T-helper 9 cell (primary cell): ENCODE measurements around the gene ADGRB3.

Experiments used
- DNase-seq: peaks from one replicate; pipeline ENCODE4 v3.0.0-alpha.2; 2020

Gene ADGRB3

DNA sequence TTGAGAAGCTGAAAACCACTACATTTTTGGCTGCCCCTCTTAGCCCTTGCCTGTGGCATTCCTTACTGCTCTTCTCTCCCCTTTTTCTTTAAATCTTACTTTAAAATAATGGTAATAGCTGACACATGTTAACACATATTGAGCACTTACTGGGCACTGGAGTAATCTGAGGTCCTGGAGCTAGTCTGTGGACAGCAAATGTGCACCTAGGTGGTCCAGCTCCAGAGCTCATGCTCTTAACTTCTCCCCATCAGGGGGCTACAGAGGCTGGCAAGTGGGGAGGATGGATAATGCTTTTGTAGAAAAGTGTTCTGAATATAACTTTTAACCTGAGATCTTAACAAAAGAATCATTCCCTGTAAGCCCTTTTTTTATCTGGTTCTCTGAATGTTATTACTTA lies 74.8 kb downstream of the ADGRB3 start:
- DNase-seq: no peak

- DNase-seq: no peak
Measured at GRCh38 chr6:68710496-68710895, 75.4 kb downstream of the ADGRB3 start.

DNA sequence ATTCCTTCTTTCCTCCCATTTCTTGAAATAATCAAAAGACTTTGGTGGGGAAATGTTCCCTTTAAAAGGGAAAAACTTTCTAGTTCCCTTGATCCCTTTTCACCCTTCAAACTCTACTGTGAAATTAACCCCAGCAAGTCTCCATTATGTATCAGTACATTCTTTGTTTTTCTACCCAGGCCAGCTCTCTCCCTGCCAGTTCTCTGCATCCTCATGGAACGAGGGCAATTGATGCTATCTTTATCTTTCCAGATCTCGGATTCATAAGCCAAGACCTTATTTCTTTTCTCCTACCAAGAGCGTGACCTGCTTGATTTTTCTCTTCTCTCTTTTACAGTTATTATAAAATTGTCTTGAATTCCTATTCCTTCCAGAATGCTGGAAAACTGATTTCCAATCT lies 75.8 kb downstream of the ADGRB3 start:
- no peak for DNase-seq

- no peak for DNase-seq
Measured at GRCh38 chr6:68711386-68712000, 76.4 kb downstream of the ADGRB3 start.

DNA sequence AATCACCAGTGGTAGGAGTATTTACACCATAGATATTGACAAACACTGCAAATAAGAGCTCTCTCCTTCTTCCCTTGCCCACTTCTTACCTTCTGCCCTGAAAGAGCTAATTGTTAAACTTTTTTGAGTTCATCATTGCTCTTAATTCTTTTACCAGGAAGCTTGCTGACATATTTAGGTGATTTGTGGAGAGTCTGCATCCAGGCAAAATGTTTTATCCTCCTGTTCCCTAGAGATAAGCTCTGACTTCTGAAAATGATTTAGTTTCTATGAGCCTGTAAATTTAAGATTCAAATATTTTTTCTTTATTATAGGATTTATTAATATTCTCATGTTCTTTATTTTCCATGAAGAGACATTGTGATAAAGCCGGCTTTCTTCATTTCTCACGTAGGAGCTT lies 81.5 kb downstream of the ADGRB3 start:
- DNase-seq: no peak

DNA sequence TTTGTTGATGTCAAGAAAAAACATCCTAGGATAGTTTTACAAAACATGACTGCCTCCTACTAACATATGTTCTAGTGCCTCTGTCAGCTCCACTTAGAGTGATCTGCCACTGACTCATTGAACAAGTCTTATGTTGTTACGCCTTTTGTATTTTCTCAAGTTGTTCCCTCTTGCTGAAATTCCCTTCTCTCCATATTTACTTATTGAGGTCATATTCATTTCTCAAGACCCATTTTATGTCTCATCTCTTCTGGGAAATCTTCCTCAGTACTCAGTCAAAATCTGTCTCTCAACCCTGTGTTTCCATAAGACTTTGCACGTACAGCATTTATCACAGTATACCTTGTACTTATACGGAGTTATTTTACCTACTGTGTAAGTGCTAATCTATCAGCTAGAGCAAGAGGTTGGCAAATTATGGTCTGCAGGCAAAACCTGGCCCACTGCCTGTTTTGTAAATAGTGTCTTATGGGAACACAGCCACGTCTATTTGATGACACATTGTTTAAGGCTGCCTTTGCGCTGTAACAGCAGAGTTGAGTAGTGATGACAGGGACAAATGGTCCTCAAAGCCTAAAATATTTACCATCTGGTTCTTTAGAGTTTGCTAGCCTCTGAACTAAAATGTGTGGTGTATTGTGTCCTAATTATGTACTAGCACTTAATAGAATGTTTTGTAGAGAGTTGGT lies 83.4 kb downstream of the ADGRB3 start:
- no peak for DNase-seq

GRCh38 chr6:68719761-68720160 lies 84.7 kb downstream of the ADGRB3 start:
- DNase-seq: no peak

DNA sequence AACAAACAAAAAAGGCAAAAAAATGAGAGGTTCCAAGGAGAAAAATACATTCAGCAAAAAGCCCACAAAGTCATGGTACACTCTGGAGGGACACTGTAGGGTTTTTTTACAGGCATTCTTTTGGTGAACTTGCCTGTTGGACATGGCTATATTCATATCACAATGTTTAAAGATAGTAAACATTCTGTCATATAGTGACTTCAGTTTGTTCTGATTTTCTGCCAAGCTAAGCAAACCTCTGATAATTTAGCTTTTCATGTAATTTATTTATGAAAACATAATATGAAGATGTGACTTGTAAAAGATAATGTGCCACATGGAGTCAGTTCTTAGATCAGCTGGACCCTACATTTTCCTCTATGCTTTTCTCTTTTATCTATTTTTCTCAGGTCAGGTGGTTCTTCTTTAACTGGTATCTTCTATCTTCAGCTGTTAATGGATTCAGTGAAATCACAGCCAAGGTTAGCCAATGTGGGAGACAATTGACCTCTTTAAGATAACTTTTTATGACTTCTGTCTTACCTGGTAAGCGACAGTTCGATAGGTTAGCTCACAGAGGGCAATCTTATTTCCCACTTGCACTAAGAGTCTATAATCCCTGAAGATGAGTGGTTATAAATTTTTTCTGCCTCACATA lies 87.9 kb downstream of the ADGRB3 start:
- no peak for DNase-seq

- DNase-seq: no peak
Measured at GRCh38 chr6:68724060-68724459, 89.0 kb downstream of the ADGRB3 start.

- DNase-seq: no peak
Measured at GRCh38 chr6:68726337-68726736, 91.3 kb downstream of the ADGRB3 start.

DNA sequence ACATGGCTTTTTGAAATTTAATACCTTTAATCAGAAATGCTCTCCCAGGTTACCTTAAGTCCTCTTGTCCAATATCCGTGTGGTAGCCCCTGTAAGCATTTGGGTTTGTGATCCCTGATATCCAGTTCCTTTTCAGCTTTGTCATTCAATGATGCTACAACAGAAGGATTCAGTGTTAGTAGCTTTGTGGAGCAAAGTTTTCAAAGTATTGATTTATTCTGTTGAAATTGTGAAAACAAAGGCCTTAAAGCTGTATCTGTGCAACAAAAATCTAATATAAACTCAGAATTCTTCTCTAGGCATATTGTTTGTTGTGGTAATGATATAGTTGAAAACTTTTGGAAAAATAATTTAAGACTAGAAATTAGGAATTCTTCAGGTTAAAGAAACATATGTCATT lies 91.9 kb downstream of the ADGRB3 start:
- DNase-seq: no peak

DNA sequence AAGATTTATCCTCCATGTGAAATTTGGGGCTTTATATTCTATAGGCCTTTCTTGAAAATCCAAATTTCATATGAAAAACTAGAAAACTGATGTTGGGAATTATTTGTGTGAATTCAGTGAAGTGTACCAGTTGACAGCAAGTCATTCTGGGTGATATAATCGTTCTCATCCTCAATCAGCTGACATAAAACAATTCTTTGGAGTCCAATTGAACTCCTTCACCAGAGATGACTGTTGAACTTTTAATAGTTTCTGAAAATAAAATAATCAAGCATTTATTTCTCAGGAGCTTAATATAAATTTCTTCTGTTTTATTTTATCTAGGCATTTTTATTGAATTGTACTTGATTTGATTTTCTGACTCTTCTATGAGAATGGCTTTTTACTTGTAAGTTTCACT lies 92.6 kb downstream of the ADGRB3 start:
- DNase-seq: no peak

- no peak for DNase-seq
Measured at GRCh38 chr6:68728159-68728979, 93.3 kb downstream of the ADGRB3 start.

DNA sequence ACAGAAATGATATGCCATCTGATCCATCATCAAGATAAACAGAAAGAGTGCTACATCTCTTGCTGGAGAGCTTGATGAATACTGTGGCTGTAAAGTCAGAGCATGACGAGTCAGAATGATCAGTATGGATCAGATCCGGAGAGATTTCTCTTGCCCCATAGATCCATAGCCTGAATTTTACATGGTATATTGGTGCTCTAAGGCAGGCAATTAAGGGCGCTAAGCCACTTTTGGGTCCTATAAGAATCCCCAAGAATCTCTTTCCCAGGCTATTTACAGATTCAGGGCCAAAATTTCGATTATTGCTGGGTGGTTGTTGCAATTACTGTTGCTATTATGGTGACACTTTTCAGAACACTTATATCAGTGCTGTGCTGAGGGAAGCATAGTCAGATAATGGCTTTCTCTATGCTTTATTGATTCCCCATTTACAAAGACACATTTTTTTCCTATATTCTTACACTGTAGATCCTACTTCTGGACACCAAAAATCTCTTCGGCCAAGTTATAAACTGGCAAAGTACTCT lies 94.4 kb downstream of the ADGRB3 start:
- DNase-seq: no peak

GRCh38 chr6:68730291-68731054 lies 95.4 kb downstream of the ADGRB3 start:
- no peak for DNase-seq

- DNase-seq: no peak
Measured at GRCh38 chr6:68732423-68732822, 97.3 kb downstream of the ADGRB3 start.

GRCh38 chr6:68735866-68736265 lies 100.8 kb downstream of the ADGRB3 start:
- DNase-seq: no peak

GRCh38 chr6:68737061-68737460 lies 102.0 kb downstream of the ADGRB3 start:
- DNase-seq: no peak

GRCh38 chr6:68738039-68738438 lies 103.0 kb downstream of the ADGRB3 start:
- DNase-seq: no peak

GRCh38 chr6:68740828-68741500 lies 105.9 kb downstream of the ADGRB3 start:
- DNase-seq: no peak

DNA sequence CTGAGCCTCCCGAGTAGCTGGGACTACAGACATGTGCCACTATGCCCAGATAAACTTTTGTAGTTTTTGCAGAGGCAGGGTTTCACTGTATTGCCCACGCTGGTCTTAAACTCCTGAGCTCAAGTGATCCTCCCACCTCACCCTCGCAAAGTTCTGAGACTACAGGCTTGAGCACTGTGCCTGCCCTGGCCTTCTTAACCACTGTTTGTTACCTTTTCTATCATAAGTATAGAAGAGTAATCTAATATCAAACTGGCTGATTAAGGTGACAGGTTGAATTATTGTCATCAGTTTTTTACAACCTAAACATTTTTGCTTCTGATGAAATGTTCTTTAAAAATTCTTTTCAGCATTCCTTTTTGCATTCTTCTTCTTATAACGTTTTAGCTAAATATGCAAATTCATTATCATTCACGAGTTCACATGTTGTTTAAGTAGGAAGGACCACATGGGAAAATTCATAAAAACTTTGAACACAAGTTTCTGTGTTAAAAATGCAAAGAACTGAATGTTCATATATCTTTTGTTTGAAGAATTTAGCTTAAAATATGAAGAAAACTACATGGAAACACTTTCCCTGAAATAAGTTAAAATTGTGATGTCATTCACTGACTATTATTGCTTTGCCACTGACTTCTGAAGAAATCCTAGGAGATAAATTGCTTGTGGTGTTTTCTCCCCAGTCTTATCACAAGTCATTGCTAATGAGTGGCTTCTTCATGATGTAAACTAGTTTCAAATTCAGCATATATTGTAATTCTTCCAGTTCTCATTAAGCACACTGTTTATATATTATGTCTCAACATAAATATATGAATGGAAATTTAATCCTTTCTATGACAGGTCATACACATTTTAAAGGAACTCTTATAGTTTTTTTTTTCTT lies 106.7 kb downstream of the ADGRB3 start:
- DNase-seq: no peak
